ENCODE data around the gene KRTAP19-2. TPM values are rescaled to one million over a fixed set of nuclear protein-coding genes. Genes with fewer than 3 reads are reported as not detected.

Gene KRTAP19-2, protein sequence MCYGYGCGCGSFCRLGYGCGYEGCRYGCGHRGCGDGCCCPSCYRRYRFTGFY
- not detected in 2 replicates for total RNA-seq

DNA sequence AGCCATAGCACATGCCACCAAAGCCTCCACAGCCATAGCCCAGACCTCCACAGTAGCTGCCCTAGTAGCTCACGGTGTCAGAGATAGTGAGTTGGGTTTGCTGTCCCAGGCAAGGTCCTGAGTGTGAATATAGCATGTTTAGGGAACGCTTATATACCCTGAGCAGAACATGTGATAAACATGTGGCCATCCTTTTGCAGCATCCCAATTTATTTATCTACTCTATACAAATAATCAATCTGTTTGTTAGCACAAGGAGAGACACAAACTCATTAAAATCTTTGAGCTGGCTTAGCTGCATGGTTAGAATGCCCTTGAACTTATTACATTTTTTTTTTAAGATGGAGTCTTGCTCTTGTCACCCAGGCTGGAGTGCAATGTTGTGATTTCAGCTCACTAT, at the start of gene KRTAP19-2:
Gene KRTAP19-2, minus strand, starts transcription at position 101 of the 400 bp plus-strand sequence. Its CDS starts 88 bp downstream, at position 13.

DNA sequence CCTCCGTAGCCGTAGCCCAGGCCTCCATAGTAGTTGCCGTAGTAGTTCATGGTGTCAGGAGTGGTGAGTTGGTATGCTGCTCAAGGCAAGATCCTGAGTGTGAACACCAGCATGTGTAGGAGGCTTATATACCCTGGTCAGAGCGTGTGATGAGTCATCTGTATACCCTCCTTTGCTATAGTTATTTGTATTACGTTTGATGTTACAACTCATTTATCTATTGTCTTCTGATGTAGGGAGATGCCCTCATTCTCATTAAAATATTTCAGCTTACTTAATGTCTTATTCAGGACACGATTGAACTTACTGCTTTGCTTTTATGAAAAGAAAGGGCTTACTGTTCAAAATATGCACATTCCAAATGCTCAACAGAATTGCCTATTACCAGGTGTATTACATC, 14.8 kb upstream of the KRTAP19-2 start, which contains the start of gene KRTAP19-5:
Gene KRTAP19-5, minus strand, starts transcription at position 101 of the 400 bp plus-strand sequence. Its CDS starts 51 bp downstream, at position 50.

DNA sequence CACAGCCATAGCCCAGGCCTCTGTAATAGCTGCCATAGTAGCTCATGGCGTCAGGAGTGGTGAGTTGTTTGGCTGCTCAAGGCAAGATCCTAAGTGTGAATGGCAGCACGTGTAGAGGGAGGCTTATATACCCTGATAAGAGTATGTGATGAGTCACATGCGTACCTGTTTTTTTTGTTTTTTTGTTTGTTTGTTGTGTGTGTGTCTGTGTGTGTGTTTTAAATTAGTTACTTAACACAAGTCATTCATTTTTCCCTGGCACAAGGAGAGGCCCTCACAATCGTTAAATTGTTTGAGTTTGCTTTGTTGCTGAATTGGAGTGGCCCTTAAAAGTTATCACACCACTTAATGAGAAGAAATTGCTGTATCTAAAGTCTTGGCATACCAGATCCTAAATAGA, 9.8 kb upstream of the KRTAP19-2 start, which contains the start of gene KRTAP19-4:
Gene KRTAP19-4, minus strand, starts transcription at position 101 of the 400 bp plus-strand sequence. Its CDS starts 55 bp downstream, at position 46.

DNA sequence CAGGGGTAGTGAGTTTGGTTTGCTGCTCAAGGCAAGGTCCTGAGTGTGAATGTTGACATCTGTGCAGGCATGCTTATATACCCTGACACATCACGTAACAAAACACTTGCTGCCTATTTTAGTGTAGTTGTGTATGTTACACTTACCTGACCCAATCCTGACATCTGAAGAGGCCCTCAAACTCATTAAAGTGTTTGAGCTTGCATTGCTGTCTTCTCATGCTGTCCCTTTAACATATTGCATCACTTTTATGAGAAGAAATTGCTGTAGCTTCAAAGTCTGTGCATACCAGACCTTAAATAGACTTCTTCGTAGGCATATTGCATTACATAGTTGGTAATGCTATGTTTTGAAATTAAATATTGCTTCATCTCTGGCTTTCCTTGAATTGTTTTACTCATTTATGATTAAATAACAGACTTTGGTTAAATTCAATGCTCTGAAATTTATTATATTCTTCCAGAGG, 4.8 kb upstream of the KRTAP19-2 start, which contains the start of gene KRTAP19-3:
Gene KRTAP19-3, minus strand, starts transcription at position 51 of the 466 bp plus-strand sequence. CDS start 56 bp downstream, outside the sequence.

DNA sequence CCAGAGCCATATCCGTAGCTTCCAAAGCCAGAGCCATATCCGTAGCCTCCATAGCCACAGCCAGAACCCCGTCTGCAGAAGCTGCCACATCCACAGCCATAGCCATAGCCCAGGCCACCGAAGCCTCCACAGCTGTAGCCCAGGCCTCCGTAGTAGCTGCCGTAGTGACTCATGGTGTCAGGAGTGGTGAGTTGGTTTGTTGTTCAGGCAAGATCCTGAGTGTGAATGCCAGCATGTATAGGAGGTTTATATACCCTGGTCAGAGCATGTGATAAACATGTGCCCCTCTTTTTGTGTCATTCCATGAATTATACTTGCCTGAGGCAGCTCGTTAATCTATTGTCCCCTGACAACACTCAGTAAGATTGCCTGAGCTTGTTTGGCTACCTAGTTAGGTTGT, 7.1 kb downstream of the KRTAP19-2 start, which contains the start of gene KRTAP19-1:
Gene KRTAP19-1, minus strand, starts transcription at position 223 of the 400 bp plus-strand sequence. Its CDS starts 50 bp downstream, at position 173.

DNA sequence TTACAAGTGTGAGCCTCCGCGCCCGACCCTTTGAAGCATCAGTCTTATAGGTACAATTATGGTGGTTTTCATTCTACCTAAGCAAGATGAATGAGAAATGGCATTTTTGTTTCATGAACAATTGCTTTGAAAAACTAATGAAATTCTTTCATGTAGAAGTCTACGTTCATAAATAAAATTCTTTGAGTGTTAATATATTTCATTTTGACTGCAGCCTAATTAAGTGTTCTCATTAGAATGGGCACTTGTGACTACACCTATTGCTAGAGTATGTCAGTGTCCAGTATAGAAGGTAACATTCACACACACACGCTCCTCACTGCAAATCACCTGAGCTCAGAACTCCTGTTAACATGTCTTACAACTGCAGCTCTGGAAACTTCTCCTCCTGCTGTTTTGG, 47.3 kb downstream of the KRTAP19-2 start, which contains the start of gene KRTAP15-1:
Gene KRTAP15-1, plus strand, starts transcription at position 301 of the 400 bp plus-strand sequence. Its CDS starts 53 bp downstream, at position 354.

Small RNA genes lying within 50 kb of the gene (small RNA-seq; reads per million reads assigned to genes)
- gene AP000567.1 (not detected), gene KRTAP19-10P (not detected), gene KRTAP19-11P (not detected), gene KRTAP19-9P (not detected)

Other genes with a start within 250 kb of the KRTAP19-2 start
- gene KRTAP24-1, start 204.5 kb downstream of the KRTAP19-2 start, total RNA-seq, result not detected in 2 replicates
- not detected in 2 replicates for gene KRTAP25-1, start 197.9 kb downstream of the KRTAP19-2 start, total RNA-seq
- not detected in 2 replicates for gene KRTAP26-1, start 167.1 kb downstream of the KRTAP19-2 start, total RNA-seq
- gene KRTAP27-1, start 149.7 kb downstream of the KRTAP19-2 start, total RNA-seq, result not detected in 2 replicates
- gene KRTAP23-1, start 138.8 kb downstream of the KRTAP19-2 start, total RNA-seq, result not detected in 2 replicates
- gene KRTAP13-2, start 115.2 kb downstream of the KRTAP19-2 start, total RNA-seq, result not detected in 2 replicates
- not detected in 2 replicates for gene KRTAP13-1, start 91.4 kb downstream of the KRTAP19-2 start, total RNA-seq
- not detected in 2 replicates for gene KRTAP13-3, start 61.5 kb downstream of the KRTAP19-2 start, total RNA-seq
- not detected in 2 replicates for gene KRTAP13-4, start 57.2 kb downstream of the KRTAP19-2 start, total RNA-seq
- gene KRTAP15-1, start 47.2 kb downstream of the KRTAP19-2 start, total RNA-seq, result not detected in 2 replicates
- gene KRTAP19-1, start 7.1 kb downstream of the KRTAP19-2 start, total RNA-seq, result not detected in 2 replicates
- gene KRTAP19-3, start 4.6 kb upstream of the KRTAP19-2 start, total RNA-seq, result not detected in 2 replicates
- not detected in 2 replicates for gene KRTAP19-4, start 9.7 kb upstream of the KRTAP19-2 start, total RNA-seq
- gene KRTAP19-5, start 14.7 kb upstream of the KRTAP19-2 start, total RNA-seq, result not detected in 2 replicates
- not detected in 2 replicates for gene KRTAP19-6, start 54.4 kb upstream of the KRTAP19-2 start, total RNA-seq
- not detected in 2 replicates for gene KRTAP19-7, start 73.9 kb upstream of the KRTAP19-2 start, total RNA-seq
- not detected in 2 replicates for gene KRTAP22-2, start 103.0 kb upstream of the KRTAP19-2 start, total RNA-seq
- gene KRTAP6-3, start 105.0 kb upstream of the KRTAP19-2 start, total RNA-seq, result not detected in 2 replicates
- gene KRTAP6-2, start 111.5 kb upstream of the KRTAP19-2 start, total RNA-seq, result not detected in 2 replicates
- gene KRTAP22-1, start 113.7 kb upstream of the KRTAP19-2 start, total RNA-seq, result not detected in 2 replicates
- not detected in 2 replicates for gene KRTAP6-1, start 126.5 kb upstream of the KRTAP19-2 start, total RNA-seq
- not detected in 2 replicates for gene KRTAP20-1, start 129.0 kb upstream of the KRTAP19-2 start, total RNA-seq
- gene KRTAP20-4, start 133.2 kb upstream of the KRTAP19-2 start, total RNA-seq, result not detected in 2 replicates
- gene KRTAP20-2, start 147.8 kb upstream of the KRTAP19-2 start, total RNA-seq, result not detected in 2 replicates
- gene KRTAP20-3, start 155.4 kb upstream of the KRTAP19-2 start, total RNA-seq, result not detected in 2 replicates
- not detected in 2 replicates for gene KRTAP21-3, start 231.3 kb upstream of the KRTAP19-2 start, total RNA-seq

Measured in articular chondrocyte of knee joint (primary cell).